Psoas muscle (tissue), 8 donors: ENCODE results near the gene WNT6. TPM values are rescaled to one million over a fixed set of nuclear protein-coding genes. Genes with fewer than 3 reads are reported as not detected.
A peak's percentile ranks its signal among the peaks of the same experiment; 100 is the strongest.

ENCODE experiments used
- ATAC-seq, 4 donors: fragments of 200-7000 bp; cut with Tn5 transposase; one replicate each; pipeline ENCODE4 v1.9.1; 2020; ENCODE audit warnings: moderate library complexity in 3 of 4, mild to moderate bottlenecking in 2 of 4
- DNase-seq, 2 donors: peaks; one replicate each; pipeline ENCODE4 v3.0.0-alpha.2; 2020
- H3K27ac ChIP-seq: fragments of 200-600 bp; one replicate; pipeline ENCODE4 v1.8.0; 2022
- H3K27me3 ChIP-seq, 3 donors: fragments of 200-600 bp in 1 of 3; one replicate each; pipeline versions ENCODE4 v1.6.1 to v1.8.0; 2013 to 2022; ENCODE audit warnings: low read length in 2 of 3, mild to moderate bottlenecking in 2 of 3, moderate library complexity in 1 of 3; ENCODE audit not compliant: insufficient read depth in 3 of 3
- H3K36me3 ChIP-seq, 2 donors: fragments of 200-600 bp in 1 of 2; one replicate each; pipeline versions ENCODE4 v1.6.1 to v1.8.0; 2013 to 2022; ENCODE audit warnings: low read depth in 1 of 2, mild to moderate bottlenecking in 1 of 2, moderate library complexity in 1 of 2; ENCODE audit not compliant: insufficient read depth in 1 of 2
- H3K4me1 ChIP-seq: fragments of 200-600 bp; one replicate; pipeline ENCODE4 v1.8.0; 2022
- H3K4me3 ChIP-seq: fragments of 200-600 bp; one replicate; pipeline ENCODE4 v1.8.0; 2022; ENCODE audit warnings: mild to moderate bottlenecking
- H3K9me3 ChIP-seq: fragments of 200-600 bp; one replicate; pipeline ENCODE4 v1.8.0; 2022
- CTCF ChIP-seq: fragments of 200-600 bp; IDR thresholded peaks from one replicate; pipeline ENCODE4 v1.8.0; 2022; ENCODE audit warnings: antibody characterized with exemption
- WGBS, 3 donors: extraction: QIAGEN DNeasy Blood & Tissue Kit; methylation state at CpG; one replicate each; pipeline versions ENCODE4 v1.1.6 to v1.1.7; 2013; 5-methylcytosine and 5-hydroxymethylcytosine counted together
- intact Hi-C, 2 donors: fragments of 100-400 bp; cut with DNase I; formaldehyde crosslinking; loops; one replicate each; pipeline versions ENCODE4 v1.11.0 to v1.14.2; 2022
- polyA plus RNA-seq, 3 donors: library from polyadenylated mRNA; stranded (reverse); fragments of 200-250 nt; gene quantifications; one replicate each; pipeline ENCODE4 v1.2.3, GENCODE V29; 2013
- total RNA-seq, 4 donors: library from RNA; stranded (reverse); fragmentation: NEBNext Ultra II Directional in 2 of 4; extraction: Animal tissue kit (Norgen Biotek cat#: 25700) in 2 of 4; gene quantifications; one replicate each; pipeline versions ENCODE4 v1.2.1 to v1.2.4, GENCODE V29; 2021 to 2023
- donor health status: healthy with polysubstance abuse.
- donor health status: DM: no; HTN: no; CAD: no; lungs with moderate emphysema.
- donor health status: Bipolar disorder and iron deficiency.
- donor health status: healthy.
- donor health status: DM: yes; HTN: yes; CAD: no.
- donor health status: DM: no; HTN: no; CAD: no.
- donor health status: DM: no; HTN: no; CAD: no.
- donor health status: DM: yes; HTN: yes; CAD: no.

Gene WNT6
- total and polyA plus RNA-seq, 7 donors: 0.05 to 1.0 (median 0.20) TPM

GRCh38 chr2:218821605-218822211 is 37.9 kb upstream of the WNT6 start:
- intact Hi-C loops: no loop called here
- no peak for TF ChIP-seq CTCF
- Histone ChIP-seq H3K27me3 (no peaks in the 10 kb centered on the region), H3K36me3 (peaks cover 0 to 9% of the 10 kb centered on the region in 2 donors), H3K9me3 (no peaks in the 10 kb centered on the region), H3K4me3 (no peak overlapping the region), H3K27ac (peak overlapping the region; percentile 66), H3K4me1 (peaks cover 28% of the 10 kb centered on the region)
- ATAC-seq: no peak
- WGBS, 3 donors: 34 to 61% (median 37%) methylated on average over 9 of the region's 9 CpGs
- DNase-seq: no peak

- H3K4me3 ChIP-seq: no peak overlapping the region
- H3K27ac ChIP-seq: peak overlapping the region; percentile 66
- ATAC-seq (peak in 1 of 4 donors; percentile 9), DNase-seq (no peak)
- H3K4me1 ChIP-seq: peaks cover 20% of the 10 kb centered on the region
- WGBS, 3 donors: 43 to 70% (median 49%) methylated on average over 7 of the region's 7 CpGs
- H3K9me3 ChIP-seq: no peaks in the 10 kb centered on the region
- peaks cover 0 to 9% of the 10 kb centered on the region in 2 donors for H3K36me3 ChIP-seq
- intact Hi-C loops: no loop called here
- H3K27me3 ChIP-seq: no peaks in the 10 kb centered on the region
- no peak for TF ChIP-seq CTCF
These were observed 37.0 kb upstream of the WNT6 start for GRCh38 chr2:218822622-218823021.

DNA sequence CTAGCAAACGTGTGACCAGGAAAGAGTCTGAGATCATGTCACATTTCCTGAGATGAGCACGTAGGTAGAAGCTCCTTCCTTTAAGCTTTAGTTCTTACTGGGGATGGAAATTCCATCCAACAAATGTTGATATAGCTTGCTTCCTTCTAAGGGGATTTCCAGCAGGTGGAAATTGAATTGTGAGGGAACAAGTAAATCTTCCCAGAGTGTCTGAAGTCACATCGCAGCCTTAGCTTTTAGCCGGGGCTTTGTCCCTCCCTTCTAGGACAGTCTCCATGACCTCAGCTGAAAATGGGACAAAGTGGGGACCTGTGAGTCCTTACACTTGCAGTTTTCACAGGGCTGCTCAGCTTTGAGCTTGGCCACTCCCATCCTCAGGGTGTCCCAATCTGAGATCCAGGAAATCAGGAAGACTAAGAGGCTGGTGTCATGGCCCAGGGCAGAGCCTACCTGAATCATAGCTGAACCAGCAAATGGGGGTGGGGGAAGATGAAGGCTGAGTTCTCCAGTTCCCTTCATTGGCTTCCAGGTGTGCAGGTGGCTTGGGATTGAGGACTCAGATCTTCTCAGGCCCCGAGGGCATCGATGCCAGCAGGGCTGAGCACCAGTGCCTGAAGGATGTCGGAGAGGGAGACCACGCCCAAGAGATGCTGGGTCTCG is 36.3 kb upstream of the WNT6 start:
- H3K4me3 ChIP-seq: no peak overlapping the region
- intact Hi-C loops: no loop called here
- no peaks in the 10 kb centered on the region for H3K27me3 ChIP-seq
- H3K27ac ChIP-seq: peak overlapping the region; percentile 66
- no peak for TF ChIP-seq CTCF
- peaks cover 0 to 9% of the 10 kb centered on the region in 2 donors for H3K36me3 ChIP-seq
- ATAC-seq (no peak), DNase-seq (no peak)
- peaks cover 22% of the 10 kb centered on the region for H3K4me1 ChIP-seq
- 72 to 83% (median 75%) methylated on average over 9 of the region's 9 CpGs for WGBS, 3 donors
- H3K9me3 ChIP-seq: no peaks in the 10 kb centered on the region

GRCh38 chr2:218824004-218824403 is 35.6 kb upstream of the WNT6 start:
- intact Hi-C loops: no loop called here
- 66 to 97% (median 82%) methylated on average over 6 to 7 of the region's 7 CpGs for WGBS, 3 donors
- Histone ChIP-seq H3K27ac (peak overlapping the region; percentile 66), H3K4me1 (peaks cover 29% of the 10 kb centered on the region), H3K36me3 (peaks cover 0 to 9% of the 10 kb centered on the region in 2 donors), H3K9me3 (no peaks in the 10 kb centered on the region), H3K4me3 (no peak overlapping the region), H3K27me3 (no peaks in the 10 kb centered on the region)
- DNase-seq (no peak), ATAC-seq (no peak)
- TF ChIP-seq CTCF: no peak
